Astrocyte (in vitro differentiated cells and primary cell): ENCODE measurements around the gene PCP2. TPM values are rescaled to one million over a fixed set of nuclear protein-coding genes. Genes with fewer than 3 reads are reported as not detected.

Experiments used
- DNase-seq: peaks from one replicate; pipeline ENCODE4 v3.0.0-alpha.2; 2010; ENCODE audit warnings: low read depth
- FAIRE-seq: peaks from 2 replicates; lab custom pipeline; 2011; peaks lifted over from hg19 to GRCh38; lab: Jason Lieb, UNC
- H2AFZ ChIP-seq: 2 replicates; pipeline ENCODE4 v1.6.0; 2012; ENCODE audit warnings: low read depth, low read length, inconsistent platforms
- H3K27ac ChIP-seq: 2 replicates; pipeline ENCODE4 v1.5.1; 2011; ENCODE audit warnings: low read depth, low read length, inconsistent platforms
- H3K27me3 ChIP-seq: 2 replicates; pipeline ENCODE4 v1.6.0; 2011; ENCODE audit warnings: low read length, inconsistent platforms; ENCODE audit not compliant: insufficient read depth
- H3K36me3 ChIP-seq: 2 replicates; pipeline ENCODE4 v1.5.1; 2011; ENCODE audit warnings: low read length, inconsistent platforms; ENCODE audit not compliant: insufficient read depth
- H3K4me1 ChIP-seq: 2 replicates; pipeline ENCODE4 v1.5.1; 2011; ENCODE audit warnings: low read length, inconsistent platforms; ENCODE audit not compliant: insufficient read depth
- H3K4me2 ChIP-seq: 2 replicates; pipeline ENCODE4 v1.6.0; 2012; ENCODE audit warnings: low read length, inconsistent platforms
- H3K4me3 ChIP-seq: 2 replicates; pipeline ENCODE4 v1.5.1; 2011; ENCODE audit warnings: low read depth, mild to moderate bottlenecking, low read length, inconsistent platforms; ENCODE audit not compliant: insufficient read depth
- H3K79me2 ChIP-seq: 2 replicates; pipeline ENCODE4 v1.6.0; 2012; ENCODE audit warnings: mild to moderate bottlenecking, low read length, inconsistent platforms; ENCODE audit not compliant: insufficient read depth
- H3K9ac ChIP-seq: 2 replicates; pipeline ENCODE4 v1.6.0; 2012; ENCODE audit warnings: mild to moderate bottlenecking, low read length, inconsistent platforms
- H3K9me3 ChIP-seq: 2 replicates; pipeline ENCODE4 v1.5.1; 2012; ENCODE audit warnings: low read depth, mild to moderate bottlenecking, low read length, inconsistent platforms; ENCODE audit not compliant: insufficient read depth
- H4K20me1 ChIP-seq: 2 replicates; pipeline ENCODE4 v1.6.0; 2012; ENCODE audit warnings: low read length, inconsistent platforms; ENCODE audit not compliant: insufficient read depth
- H3K27ac Mint-ChIP-seq: one replicate; pipeline ENCODE4 v1.8.0; 2021; ENCODE audit warnings: mild to moderate bottlenecking, mixed read lengths; ENCODE audit not compliant: unreplicated experiment
- H3K27me3 Mint-ChIP-seq: one replicate; pipeline ENCODE4 v1.8.0; 2021; ENCODE audit warnings: low read depth, mixed read lengths; ENCODE audit not compliant: unreplicated experiment
- H3K36me3 Mint-ChIP-seq: one replicate; pipeline ENCODE4 v1.8.0; 2021; ENCODE audit warnings: low read depth, mixed read lengths; ENCODE audit not compliant: unreplicated experiment
- H3K4me1 Mint-ChIP-seq: one replicate; pipeline ENCODE4 v1.8.0; 2021; ENCODE audit warnings: low read depth, mixed read lengths; ENCODE audit not compliant: unreplicated experiment
- H3K4me3 Mint-ChIP-seq: one replicate; pipeline ENCODE4 v1.8.0; 2021; ENCODE audit warnings: mild to moderate bottlenecking, moderate library complexity, mixed read lengths; ENCODE audit not compliant: unreplicated experiment
- H3K9me3 Mint-ChIP-seq: one replicate; pipeline ENCODE4 v1.8.0; 2021; ENCODE audit warnings: mild to moderate bottlenecking, mixed read lengths; ENCODE audit not compliant: unreplicated experiment
- EZH2 ChIP-seq: IDR thresholded peaks from 2 replicates; pipeline ENCODE4 v1.6.1; 2012; ENCODE audit warnings: mild to moderate bottlenecking, low read length, inconsistent platforms; ENCODE audit not compliant: insufficient read depth
- total RNA-seq: library from RNA; stranded (reverse); gene quantifications from 2 replicates; pipeline ENCODE4 v1.2.1, GENCODE V29; 2021
- TF ChIP-seq, protein P1 (sequence below): IDR thresholded peaks from 2 replicates; pipeline ENCODE4 v1.5.1; 2011; ENCODE audit warnings: low read depth, mild to moderate bottlenecking, inconsistent platforms, low read length, moderate library complexity; ENCODE audit not compliant: insufficient read depth

The PCP2 gene
- total RNA-seq, 1 donor from 2014 or later: not detected

GRCh38 chr19:7610491-7611240 is 22.9 kb downstream of the PCP2 start:
- peaks cover 3% of the 10 kb centered on the region for H3K36me3 Mint-ChIP-seq
- H3K4me1 Mint-ChIP-seq: no peaks in the 10 kb centered on the region
- DNase-seq (no peak), FAIRE-seq (no peak)
- H2AFZ ChIP-seq: no peak overlapping the region
- no peak overlapping the region for H3K27ac ChIP-seq
- no peak overlapping the region for H3K4me3 Mint-ChIP-seq
- no peak overlapping the region for H3K4me2 ChIP-seq
- no peaks in the 10 kb centered on the region for H3K4me1 ChIP-seq
- H3K9me3 ChIP-seq: no peaks in the 10 kb centered on the region
- TF ChIP-seq, protein P1, sequence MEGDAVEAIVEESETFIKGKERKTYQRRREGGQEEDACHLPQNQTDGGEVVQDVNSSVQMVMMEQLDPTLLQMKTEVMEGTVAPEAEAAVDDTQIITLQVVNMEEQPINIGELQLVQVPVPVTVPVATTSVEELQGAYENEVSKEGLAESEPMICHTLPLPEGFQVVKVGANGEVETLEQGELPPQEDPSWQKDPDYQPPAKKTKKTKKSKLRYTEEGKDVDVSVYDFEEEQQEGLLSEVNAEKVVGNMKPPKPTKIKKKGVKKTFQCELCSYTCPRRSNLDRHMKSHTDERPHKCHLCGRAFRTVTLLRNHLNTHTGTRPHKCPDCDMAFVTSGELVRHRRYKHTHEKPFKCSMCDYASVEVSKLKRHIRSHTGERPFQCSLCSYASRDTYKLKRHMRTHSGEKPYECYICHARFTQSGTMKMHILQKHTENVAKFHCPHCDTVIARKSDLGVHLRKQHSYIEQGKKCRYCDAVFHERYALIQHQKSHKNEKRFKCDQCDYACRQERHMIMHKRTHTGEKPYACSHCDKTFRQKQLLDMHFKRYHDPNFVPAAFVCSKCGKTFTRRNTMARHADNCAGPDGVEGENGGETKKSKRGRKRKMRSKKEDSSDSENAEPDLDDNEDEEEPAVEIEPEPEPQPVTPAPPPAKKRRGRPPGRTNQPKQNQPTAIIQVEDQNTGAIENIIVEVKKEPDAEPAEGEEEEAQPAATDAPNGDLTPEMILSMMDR: no peak
- TF ChIP-seq EZH2: no peak
- no peaks in the 10 kb centered on the region for H3K9me3 Mint-ChIP-seq
- no peaks in the 10 kb centered on the region for H3K27me3 Mint-ChIP-seq
- H3K9ac ChIP-seq: no peak overlapping the region
- no peaks in the 10 kb centered on the region for H3K27me3 ChIP-seq
- no peaks in the 10 kb centered on the region for H4K20me1 ChIP-seq
- H3K4me3 ChIP-seq: no peak overlapping the region
- H3K27ac Mint-ChIP-seq: no peak overlapping the region
- no peaks in the 10 kb centered on the region for H3K79me2 ChIP-seq
- H3K36me3 ChIP-seq: no peaks in the 10 kb centered on the region

DNA sequence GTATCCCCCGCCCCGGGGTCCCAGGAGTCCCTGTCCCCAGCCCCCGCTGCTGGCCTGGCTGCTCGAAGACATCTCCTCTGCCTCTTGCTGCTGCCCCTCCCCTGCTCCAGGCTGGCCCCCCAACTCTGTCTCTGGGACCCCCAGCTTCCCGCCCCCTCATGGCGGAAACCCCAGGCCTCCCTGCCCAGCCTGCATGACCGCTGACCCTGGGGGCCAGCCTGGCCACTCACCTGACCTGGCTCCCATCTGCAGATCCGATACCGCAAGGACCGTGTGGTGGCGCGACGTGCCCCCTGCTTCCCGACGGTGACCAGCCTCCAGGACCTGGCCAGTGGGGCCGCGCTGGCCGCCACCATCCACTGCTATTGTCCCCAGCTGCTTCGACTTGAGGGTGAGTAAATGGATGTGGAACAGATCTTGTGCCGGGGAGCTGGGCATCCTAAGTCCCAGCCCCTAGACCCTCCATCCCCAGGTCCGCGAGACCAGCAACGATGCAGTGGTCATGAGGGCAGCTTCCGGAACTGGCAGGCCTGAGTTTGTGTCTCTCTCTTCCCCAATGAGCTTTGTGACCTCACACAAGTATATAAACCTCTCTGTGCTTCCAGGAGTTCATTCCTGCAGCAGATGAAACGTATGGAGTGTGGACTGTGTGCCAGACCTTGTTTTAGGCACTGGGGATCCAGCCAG is 25.5 kb downstream of the PCP2 start:
- H3K4me2 ChIP-seq: no peak overlapping the region
- H3K36me3 Mint-ChIP-seq: no peaks in the 10 kb centered on the region
- H4K20me1 ChIP-seq: no peaks in the 10 kb centered on the region
- H3K9ac ChIP-seq: no peak overlapping the region
- TF ChIP-seq, protein P1: no peak
- TF ChIP-seq EZH2: no peak
- H3K79me2 ChIP-seq: no peaks in the 10 kb centered on the region
- FAIRE-seq: no peak
- H2AFZ ChIP-seq: no peak overlapping the region
- H3K4me1 Mint-ChIP-seq: no peaks in the 10 kb centered on the region
- H3K27me3 ChIP-seq: no peaks in the 10 kb centered on the region
- no peak overlapping the region for H3K27ac ChIP-seq
- H3K36me3 ChIP-seq: no peaks in the 10 kb centered on the region
- H3K9me3 Mint-ChIP-seq: no peaks in the 10 kb centered on the region
- DNase-seq: no peak
- no peaks in the 10 kb centered on the region for H3K4me1 ChIP-seq
- no peak overlapping the region for H3K4me3 Mint-ChIP-seq
- no peaks in the 10 kb centered on the region for H3K9me3 ChIP-seq
- H3K4me3 ChIP-seq: no peak overlapping the region
- H3K27me3 Mint-ChIP-seq: peaks cover 4% of the 10 kb centered on the region
- H3K27ac Mint-ChIP-seq: no peak overlapping the region
